ENCODE results near the gene KRT2.

The KRT2 gene

GRCh38 chr12:52662093-52662917, 10.3 kb upstream of the KRT2 start:
- DNase-seq = no peak

GRCh38 chr12:52661668-52662067, 9.7 kb upstream of the KRT2 start:
- no peak for DNase-seq

GRCh38 chr12:52660934-52661499, 9.0 kb upstream of the KRT2 start:
- DNase-seq = no peak

- DNase-seq = no peak
Measured at GRCh38 chr12:52659951-52660350, 7.9 kb upstream of the KRT2 start.

- no peak for DNase-seq
Measured at GRCh38 chr12:52659395-52659794, 7.4 kb upstream of the KRT2 start.

- DNase-seq = no peak
Measured at GRCh38 chr12:52658196-52658595, 6.2 kb upstream of the KRT2 start.

- DNase-seq = no peak
Measured at GRCh38 chr12:52657250-52657902, 5.4 kb upstream of the KRT2 start.

GRCh38 chr12:52656616-52657015, 4.6 kb upstream of the KRT2 start:
- DNase-seq = no peak

- DNase-seq = no peak
Measured at GRCh38 chr12:52655720-52656124, 3.7 kb upstream of the KRT2 start.

- DNase-seq = no peak
Measured at GRCh38 chr12:52655251-52655650, 3.2 kb upstream of the KRT2 start.

- DNase-seq = no peak
Measured at GRCh38 chr12:52650520-52651081, 1.4 kb downstream of the KRT2 start.

- no peak for DNase-seq
Measured at GRCh38 chr12:52649066-52649465, 2.9 kb downstream of the KRT2 start.

GRCh38 chr12:52648012-52648550, 3.9 kb downstream of the KRT2 start:
- no peak for DNase-seq

GRCh38 chr12:52647601-52648000, 4.4 kb downstream of the KRT2 start:
- DNase-seq = no peak

- no peak for DNase-seq
Measured at GRCh38 chr12:52646613-52647012, 5.4 kb downstream of the KRT2 start.

- DNase-seq = no peak
Measured at GRCh38 chr12:52645982-52646381, 6.0 kb downstream of the KRT2 start.

- no peak for DNase-seq
Measured at GRCh38 chr12:52645120-52645761, 6.8 kb downstream of the KRT2 start.

- no peak for DNase-seq
Measured at GRCh38 chr12:52644078-52644415, 8.0 kb downstream of the KRT2 start.

- no peak for DNase-seq
Measured at GRCh38 chr12:52643233-52644077, 8.6 kb downstream of the KRT2 start.

GRCh38 chr12:52641468-52641867, 10.5 kb downstream of the KRT2 start:
- no peak for DNase-seq

- DNase-seq = no peak
Measured at GRCh38 chr12:52637299-52637698, 14.7 kb downstream of the KRT2 start.

- no peak for DNase-seq
Measured at GRCh38 chr12:52636592-52637258, 15.3 kb downstream of the KRT2 start.
